Epidermal melanocyte (primary cell): ENCODE measurements around the gene TBATA.

Experiments
- DNase-seq: peaks from one replicate; pipeline ENCODE4 v3.0.0; 2011; ENCODE audit warnings: low spot score; ENCODE audit not compliant: insufficient read length

The TBATA gene

GRCh38 chr10:70745555-70745954, 39.6 kb downstream of the TBATA start:
- DNase-seq, result no peak

- no peak for DNase-seq
Measured at GRCh38 chr10:70744617-70745143, 40.5 kb downstream of the TBATA start.

- DNase-seq, result no peak
Measured at GRCh38 chr10:70743879-70744278, 41.3 kb downstream of the TBATA start.

- DNase-seq, result no peak
Measured at GRCh38 chr10:70743430-70743788, 41.8 kb downstream of the TBATA start.

- peak; percentile 64 for DNase-seq
Measured at GRCh38 chr10:70742537-70743429, 42.4 kb downstream of the TBATA start.

- no peak for DNase-seq
Measured at GRCh38 chr10:70740406-70741288, 44.5 kb downstream of the TBATA start.

- DNase-seq, result no peak
Measured at GRCh38 chr10:70738761-70739121, 46.4 kb downstream of the TBATA start.

GRCh38 chr10:70738006-70738760, 47.0 kb downstream of the TBATA start:
- DNase-seq, result no peak

- no peak for DNase-seq
Measured at GRCh38 chr10:70737250-70737649, 47.9 kb downstream of the TBATA start.

- no peak for DNase-seq
Measured at GRCh38 chr10:70736525-70736924, 48.7 kb downstream of the TBATA start.

- no peak for DNase-seq
Measured at GRCh38 chr10:70735161-70735560, 50.0 kb downstream of the TBATA start.

- DNase-seq, result no peak
Measured at GRCh38 chr10:70733051-70733450, 52.1 kb downstream of the TBATA start.

- no peak for DNase-seq
Measured at GRCh38 chr10:70732569-70732968, 52.6 kb downstream of the TBATA start.

GRCh38 chr10:70730955-70731354, 54.2 kb downstream of the TBATA start:
- DNase-seq, result no peak

GRCh38 chr10:70729763-70730357, 55.3 kb downstream of the TBATA start:
- no peak for DNase-seq

- no peak for DNase-seq
Measured at GRCh38 chr10:70728328-70728727, 56.8 kb downstream of the TBATA start.

- peak; percentile 33 for DNase-seq
Measured at GRCh38 chr10:70726909-70727495, 58.2 kb downstream of the TBATA start.

GRCh38 chr10:70723771-70724170, 61.4 kb downstream of the TBATA start:
- DNase-seq, result no peak

- no peak for DNase-seq
Measured at GRCh38 chr10:70722820-70723424, 62.3 kb downstream of the TBATA start.
